Glutamatergic neuron (in vitro differentiated cells): ENCODE data around the gene GAREM2. TPM values are rescaled to one million over a fixed set of nuclear protein-coding genes. Genes with fewer than 3 reads are reported as not detected.

Experiments
- DNase-seq: peaks from one replicate; pipeline ENCODE4 v3.0.0; 2022
- H3K27ac Mint-ChIP-seq: one replicate; pipeline ENCODE4 v1.8.0; 2020; ENCODE audit warnings: mild to moderate bottlenecking, mixed read lengths, inconsistent platforms; ENCODE audit not compliant: unreplicated experiment
- H3K27me3 Mint-ChIP-seq: one replicate; pipeline ENCODE4 v1.8.0; 2020; ENCODE audit warnings: mild to moderate bottlenecking, moderate library complexity, mixed read lengths, inconsistent platforms; ENCODE audit not compliant: unreplicated experiment
- H3K36me3 Mint-ChIP-seq: one replicate; pipeline ENCODE4 v1.8.0; 2020; ENCODE audit warnings: mild to moderate bottlenecking, mixed read lengths, inconsistent platforms; ENCODE audit not compliant: unreplicated experiment
- H3K4me1 Mint-ChIP-seq: one replicate; pipeline ENCODE4 v1.8.0; 2020; ENCODE audit warnings: mild to moderate bottlenecking, low read depth, mixed read lengths, inconsistent platforms; ENCODE audit not compliant: unreplicated experiment
- H3K4me3 Mint-ChIP-seq: one replicate; pipeline ENCODE4 v1.8.0; 2020; ENCODE audit warnings: mild to moderate bottlenecking, mixed read lengths, inconsistent platforms; ENCODE audit not compliant: unreplicated experiment
- H3K9me3 Mint-ChIP-seq: one replicate; pipeline ENCODE4 v1.8.0; 2020; ENCODE audit warnings: mild to moderate bottlenecking, moderate library complexity, mixed read lengths, inconsistent platforms; ENCODE audit not compliant: unreplicated experiment
- CTCF ChIP-seq: fragments of 200-600 bp; sonication (generic); IDR thresholded peaks from one replicate; pipeline ENCODE4 v1.5.0; 2021; ENCODE audit not compliant: partially characterized antibody, unreplicated experiment
- total RNA-seq: library from RNA; stranded (reverse); fragmentation: NEBNext Ultra II Directional; extraction: Animal tissue kit (Norgen Biotek cat#: 25700); gene quantifications from one replicate; pipeline ENCODE4 v1.2.1, GENCODE V29; 2021; ENCODE audit not compliant: unreplicated experiment

The GAREM2 gene
- total RNA-seq, 1 donor from 2014 or later = 49.3 TPM

- no peaks in the 10 kb centered on the region for H3K36me3 Mint-ChIP-seq
- H3K27me3 Mint-ChIP-seq = no peaks in the 10 kb centered on the region
- no peaks in the 10 kb centered on the region for H3K4me1 Mint-ChIP-seq
- H3K4me3 Mint-ChIP-seq = no peak overlapping the region
- peak; percentile 73 for DNase-seq
- H3K27ac Mint-ChIP-seq = no peak overlapping the region
- peak; percentile 71 for TF ChIP-seq CTCF
- peaks cover 6% of the 10 kb centered on the region for H3K9me3 Mint-ChIP-seq
These were observed 27.8 kb upstream of the GAREM2 start for GRCh38 chr2:26144953-26145680.

GRCh38 chr2:26148501-26148900 is 24.4 kb upstream of the GAREM2 start:
- Mint-ChIP-seq H3K4me3 (no peak overlapping the region), H3K4me1 (no peaks in the 10 kb centered on the region), H3K9me3 (peaks cover 6% of the 10 kb centered on the region), H3K36me3 (no peaks in the 10 kb centered on the region), H3K27me3 (peaks cover 5% of the 10 kb centered on the region), H3K27ac (no peak overlapping the region)
- no peak for DNase-seq
- TF ChIP-seq CTCF = no peak

GRCh38 chr2:26150243-26150642 is 22.6 kb upstream of the GAREM2 start:
- H3K27ac Mint-ChIP-seq = no peak overlapping the region
- no peaks in the 10 kb centered on the region for H3K36me3 Mint-ChIP-seq
- no peak for DNase-seq
- TF ChIP-seq CTCF = no peak
- peaks cover 5% of the 10 kb centered on the region for H3K27me3 Mint-ChIP-seq
- H3K4me1 Mint-ChIP-seq = no peaks in the 10 kb centered on the region
- peaks cover 2% of the 10 kb centered on the region for H3K9me3 Mint-ChIP-seq
- H3K4me3 Mint-ChIP-seq = no peak overlapping the region

- Mint-ChIP-seq H3K4me3 (no peak overlapping the region), H3K9me3 (peaks cover 6% of the 10 kb centered on the region), H3K27ac (no peak overlapping the region), H3K4me1 (no peaks in the 10 kb centered on the region), H3K27me3 (no peaks in the 10 kb centered on the region), H3K36me3 (no peaks in the 10 kb centered on the region)
- TF ChIP-seq CTCF = no peak
- DNase-seq = no peak
These were observed 15.3 kb upstream of the GAREM2 start for GRCh38 chr2:26157580-26157979.

GRCh38 chr2:26161926-26162325 is 11.0 kb upstream of the GAREM2 start:
- TF ChIP-seq CTCF = no peak
- Mint-ChIP-seq H3K27me3 (peaks cover 2% of the 10 kb centered on the region), H3K36me3 (no peaks in the 10 kb centered on the region), H3K4me3 (no peak overlapping the region), H3K9me3 (peaks cover 5% of the 10 kb centered on the region), H3K27ac (no peak overlapping the region), H3K4me1 (no peaks in the 10 kb centered on the region)
- no peak for DNase-seq
